ENCODE measurements around the gene OPCML. TPM values are rescaled to one million over a fixed set of nuclear protein-coding genes. Genes with fewer than 3 reads are reported as not detected.

Gene OPCML
- total and polyA plus RNA-seq, 2 donors (not counting 1 experiment from before 2014, with no cell fraction given), result not detected

DNA sequence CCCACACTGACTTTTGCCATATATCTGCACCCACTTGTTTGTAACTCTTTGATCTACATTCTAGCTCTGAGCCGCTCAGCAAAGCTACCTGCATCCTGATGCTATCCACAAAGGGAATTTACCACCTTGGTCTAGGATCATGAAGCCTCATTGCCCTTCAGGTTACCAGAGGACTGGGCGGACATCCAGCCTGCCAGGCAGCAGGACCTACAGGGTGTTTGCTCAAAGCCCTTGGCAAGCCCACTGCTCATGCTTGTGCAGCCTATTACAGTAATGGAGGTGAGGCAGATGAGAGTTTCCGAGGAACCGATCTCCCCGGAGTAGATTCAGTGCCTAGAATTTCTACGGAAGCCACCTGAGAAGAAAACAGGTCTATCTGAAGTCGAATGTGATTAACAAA, 417.2 kb downstream of the OPCML start:
- Histone ChIP-seq H3K9ac (ENCODE audit: low read length) (no peak overlapping the region), H4K20me1 (ENCODE audit: control insufficient read depth, insufficient read depth, low read length, poor library complexity, severe bottlenecking) (no peaks in the 10 kb centered on the region), H3K4me1 (ENCODE audit: control insufficient read depth in 2 of 2, insufficient read depth in 2 of 2, low read length in 2 of 2) (no peaks in the 10 kb centered on the region), H3K27ac (ENCODE audit: low read length in 2 of 2) (no peak overlapping the region), H2AFZ (ENCODE audit: insufficient read depth, low read depth, low read length, poor library complexity, severe bottlenecking) (no peak overlapping the region), H3K4me3 (ENCODE audit: control extremely low read depth in 1 of 5, extremely low read depth in 1 of 5, insufficient read depth in 1 of 5, low read depth in 2 of 5, low read length in 4 of 5) (no peak overlapping the region), H3K27me3 (replicated peaks in 1 of 4; ENCODE audit: control extremely low read depth in 1 of 4, control insufficient read depth in 3 of 4, insufficient read depth in 4 of 4, low read length in 3 of 4) (no peaks in the 10 kb centered on the region), H3K4me2 (replicated peaks; ENCODE audit: low read depth, low read length, poor library complexity, severe bottlenecking) (no peak overlapping the region), H3K79me2 (ENCODE audit: control insufficient read depth, insufficient read depth, low read length) (no peaks in the 10 kb centered on the region), H3K36me3 (replicated peaks in 1 of 2; ENCODE audit: control extremely low read depth in 1 of 2, control insufficient read depth in 1 of 2, extremely low read depth in 1 of 2, insufficient read depth in 2 of 2, low read length in 1 of 2) (no peaks in the 10 kb centered on the region), H3K9me3 (ENCODE audit: control extremely low read depth in 1 of 3, control insufficient read depth in 2 of 3, insufficient read depth in 1 of 3, low read length in 2 of 3) (peaks cover 0 to 3% (median 0%) of the 10 kb centered on the region in 3 donors)
- intact Hi-C loops (cut with micrococcal nuclease), result no loop called here
- Mint-ChIP-seq H3K9me3 (ENCODE audit: insufficient read depth) (no peaks in the 10 kb centered on the region), H3K4me3 (no peak overlapping the region), H3K27ac (no peak overlapping the region), H3K27me3 (no peaks in the 10 kb centered on the region), H3K4me1 (no peaks in the 10 kb centered on the region)
- POLR2A ChIA-PET, result no interaction called here
- no peak for TF ChIP-seq EZH2 (IDR thresholded peaks at IDR 0.05; ENCODE audit: borderline replicate concordance, insufficient read depth, low read depth, low read length, poor library complexity, severe bottlenecking)
- TF ChIP-seq, protein P1, sequence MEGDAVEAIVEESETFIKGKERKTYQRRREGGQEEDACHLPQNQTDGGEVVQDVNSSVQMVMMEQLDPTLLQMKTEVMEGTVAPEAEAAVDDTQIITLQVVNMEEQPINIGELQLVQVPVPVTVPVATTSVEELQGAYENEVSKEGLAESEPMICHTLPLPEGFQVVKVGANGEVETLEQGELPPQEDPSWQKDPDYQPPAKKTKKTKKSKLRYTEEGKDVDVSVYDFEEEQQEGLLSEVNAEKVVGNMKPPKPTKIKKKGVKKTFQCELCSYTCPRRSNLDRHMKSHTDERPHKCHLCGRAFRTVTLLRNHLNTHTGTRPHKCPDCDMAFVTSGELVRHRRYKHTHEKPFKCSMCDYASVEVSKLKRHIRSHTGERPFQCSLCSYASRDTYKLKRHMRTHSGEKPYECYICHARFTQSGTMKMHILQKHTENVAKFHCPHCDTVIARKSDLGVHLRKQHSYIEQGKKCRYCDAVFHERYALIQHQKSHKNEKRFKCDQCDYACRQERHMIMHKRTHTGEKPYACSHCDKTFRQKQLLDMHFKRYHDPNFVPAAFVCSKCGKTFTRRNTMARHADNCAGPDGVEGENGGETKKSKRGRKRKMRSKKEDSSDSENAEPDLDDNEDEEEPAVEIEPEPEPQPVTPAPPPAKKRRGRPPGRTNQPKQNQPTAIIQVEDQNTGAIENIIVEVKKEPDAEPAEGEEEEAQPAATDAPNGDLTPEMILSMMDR (IDR thresholded peaks at IDR 0.05), result no peak
- 92% methylated on average over 5 of the region's 7 CpGs for WGBS (ENCODE audit: insufficient coverage)
- CTCF ChIA-PET, result no interaction called here
- ATAC-seq (ENCODE audit: low read depth) (no peak), DNase-seq (no peak)

GRCh38 chr11:133107763-133108162, 424.5 kb downstream of the OPCML start:
- Mint-ChIP-seq H3K4me3 (no peak overlapping the region), H3K27ac (no peak overlapping the region), H3K9me3 (ENCODE audit: insufficient read depth) (no peaks in the 10 kb centered on the region), H3K27me3 (no peaks in the 10 kb centered on the region), H3K4me1 (no peaks in the 10 kb centered on the region)
- DNase-seq (no peak), ATAC-seq (ENCODE audit: low read depth) (no peak)
- CTCF ChIA-PET, result no interaction called here
- H3K9me3 ChIP-seq (ENCODE audit: control extremely low read depth in 1 of 3, control insufficient read depth in 2 of 3, insufficient read depth in 1 of 3, low read length in 2 of 3), result peaks cover 0 to 2% (median 0%) of the 10 kb centered on the region in 3 donors
- H4K20me1 ChIP-seq (ENCODE audit: control insufficient read depth, insufficient read depth, low read length, poor library complexity, severe bottlenecking), result no peaks in the 10 kb centered on the region
- POLR2A ChIA-PET, result no interaction called here
- H3K4me1 ChIP-seq (ENCODE audit: control insufficient read depth in 2 of 2, insufficient read depth in 2 of 2, low read length in 2 of 2), result no peaks in the 10 kb centered on the region
- no peak overlapping the region for H3K4me2 ChIP-seq (replicated peaks; ENCODE audit: low read depth, low read length, poor library complexity, severe bottlenecking)
- no peak overlapping the region for H3K4me3 ChIP-seq (ENCODE audit: control extremely low read depth in 1 of 5, extremely low read depth in 1 of 5, insufficient read depth in 1 of 5, low read depth in 2 of 5, low read length in 4 of 5)
- H2AFZ ChIP-seq (ENCODE audit: insufficient read depth, low read depth, low read length, poor library complexity, severe bottlenecking), result no peak overlapping the region
- TF ChIP-seq EZH2 (IDR thresholded peaks at IDR 0.05; ENCODE audit: borderline replicate concordance, insufficient read depth, low read depth, low read length, poor library complexity, severe bottlenecking), result no peak
- H3K79me2 ChIP-seq (ENCODE audit: control insufficient read depth, insufficient read depth, low read length), result no peaks in the 10 kb centered on the region
- no peak overlapping the region for H3K27ac ChIP-seq (ENCODE audit: low read length in 2 of 2)
- no peaks in the 10 kb centered on the region for H3K27me3 ChIP-seq (replicated peaks in 1 of 4; ENCODE audit: control extremely low read depth in 1 of 4, control insufficient read depth in 3 of 4, insufficient read depth in 4 of 4, low read length in 3 of 4)
- no peaks in the 10 kb centered on the region for H3K36me3 ChIP-seq (replicated peaks in 1 of 2; ENCODE audit: control extremely low read depth in 1 of 2, control insufficient read depth in 1 of 2, extremely low read depth in 1 of 2, insufficient read depth in 2 of 2, low read length in 1 of 2)
- WGBS (ENCODE audit: insufficient coverage), result 58% methylated on average over 3 of the region's 3 CpGs
- no peak overlapping the region for H3K9ac ChIP-seq (ENCODE audit: low read length)
- intact Hi-C loops (cut with micrococcal nuclease), result no loop called here
